ENCODE measurements around the gene AAGAB. TPM values are rescaled to one million over a fixed set of nuclear protein-coding genes. Genes with fewer than 3 reads are reported as not detected.
"Not testable (repeated sequence)": the region's sequence is repeated elsewhere in the genome, so short reads cannot be mapped to it uniquely, and the experiment has no call there.

Gene AAGAB
- polyA plus RNA-seq, 1 donor: 31.1 TPM

DNA sequence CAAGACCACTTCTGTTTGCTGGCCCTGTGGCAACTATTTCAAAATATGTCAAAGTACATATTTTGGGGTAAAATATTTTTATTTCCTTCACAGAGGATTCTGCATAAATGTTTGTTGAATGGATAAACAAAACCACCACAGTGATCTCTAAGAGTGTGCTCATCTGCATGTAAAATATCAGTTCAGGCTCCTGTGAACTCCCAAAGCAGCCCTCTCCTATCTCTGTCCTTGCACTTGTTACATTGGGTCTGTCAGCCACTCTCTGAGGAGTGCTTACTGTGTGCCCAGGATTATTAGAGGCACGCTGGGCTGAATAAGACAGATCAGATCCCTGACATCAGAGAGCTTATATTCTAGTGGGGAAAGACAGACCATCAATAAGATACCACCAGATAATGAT lies 27.3 kb upstream of the AAGAB start:
- H3K4me1 ChIP-seq (ENCODE audit: control insufficient read depth, insufficient read depth, low read length): no peaks in the 10 kb centered on the region
- H3K9me3 ChIP-seq (ENCODE audit: control insufficient read depth, low read depth, low read length): no peaks in the 10 kb centered on the region
- no peaks in the 10 kb centered on the region for H3K36me3 ChIP-seq (ENCODE audit: control insufficient read depth, insufficient read depth, low read length)
- WGBS (ENCODE audit: insufficient coverage, low lambda C conversion rate): 60% methylated on average over 1 of the region's 1 CpG
- no peak for DNase-seq
- no peak overlapping the region for H3K27ac ChIP-seq (ENCODE audit: low read length)
- no peak overlapping the region for H3K4me3 ChIP-seq (ENCODE audit: low read length)
- H3K27me3 ChIP-seq (ENCODE audit: control insufficient read depth, insufficient read depth, low read length): no peaks in the 10 kb centered on the region

DNA sequence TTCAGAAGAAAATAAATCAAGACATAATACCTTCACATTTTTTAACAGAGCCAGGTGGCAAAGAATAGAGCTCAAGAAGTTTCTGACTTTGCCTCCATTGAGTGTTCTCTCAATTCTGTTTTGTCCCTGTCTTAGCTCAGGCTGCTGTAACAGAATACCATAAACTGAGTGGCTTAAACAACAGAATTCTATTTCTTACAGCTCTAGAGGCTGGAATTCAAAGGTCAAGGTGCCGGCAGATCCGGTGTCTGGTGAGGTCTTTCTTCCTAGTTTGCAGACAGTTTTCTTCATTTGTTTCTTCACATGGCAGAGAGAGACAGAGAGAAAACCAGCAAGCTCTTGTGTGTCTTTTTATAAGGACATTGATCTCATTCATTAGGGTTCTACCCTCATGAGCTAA lies 25.8 kb upstream of the AAGAB start:
- H3K4me3 ChIP-seq (ENCODE audit: low read length): no peak overlapping the region

GRCh38 chr15:67276666-67277065 lies 22.2 kb upstream of the AAGAB start:
- Histone ChIP-seq H3K4me3 (ENCODE audit: low read length) (no peak overlapping the region), H3K27ac (ENCODE audit: low read length) (no peak overlapping the region), H3K4me1 (ENCODE audit: control insufficient read depth, insufficient read depth, low read length) (no peaks in the 10 kb centered on the region), H3K36me3 (ENCODE audit: control insufficient read depth, insufficient read depth, low read length) (no peaks in the 10 kb centered on the region), H3K9me3 (ENCODE audit: control insufficient read depth, low read depth, low read length) (peaks cover 4% of the 10 kb centered on the region), H3K27me3 (ENCODE audit: control insufficient read depth, insufficient read depth, low read length) (no peaks in the 10 kb centered on the region)
- WGBS (ENCODE audit: insufficient coverage, low lambda C conversion rate): no CpG with 5 or more reads among the region's 1 CpG
- DNase-seq: no peak

More for the DNA sequence above, 25.8 kb upstream of the AAGAB start:
- no peaks in the 10 kb centered on the region for H3K9me3 ChIP-seq (ENCODE audit: control insufficient read depth, low read depth, low read length)
- H3K27me3 ChIP-seq (ENCODE audit: control insufficient read depth, insufficient read depth, low read length): no peaks in the 10 kb centered on the region
- no peaks in the 10 kb centered on the region for H3K4me1 ChIP-seq (ENCODE audit: control insufficient read depth, insufficient read depth, low read length)
- peak in 1 of 2 donors; percentile 48 for DNase-seq
- no peak overlapping the region for H3K27ac ChIP-seq (ENCODE audit: low read length)
- no peaks in the 10 kb centered on the region for H3K36me3 ChIP-seq (ENCODE audit: control insufficient read depth, insufficient read depth, low read length)
- no CpG with 5 or more reads among the region's 2 CpGs for WGBS (ENCODE audit: insufficient coverage, low lambda C conversion rate)

DNA sequence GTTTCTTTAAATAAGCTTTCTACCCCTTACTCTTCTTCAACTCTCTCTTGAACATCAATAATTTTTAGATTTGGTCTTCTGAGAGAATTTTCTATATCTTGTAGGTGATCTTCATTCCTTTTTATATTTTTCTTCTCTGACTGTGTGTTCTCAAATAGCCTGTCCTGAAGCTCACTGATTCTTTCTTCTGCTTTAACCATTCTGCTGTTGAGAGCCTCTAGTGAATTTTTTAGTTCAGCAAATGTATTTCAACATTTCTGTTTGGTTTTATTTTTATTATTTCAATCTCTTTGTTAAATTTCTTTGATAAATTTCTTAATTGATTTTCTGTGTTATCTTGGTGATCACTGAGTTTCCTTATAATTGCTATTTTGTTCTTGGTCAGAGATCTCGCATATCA lies 19.8 kb upstream of the AAGAB start:
- Histone ChIP-seq H3K27me3 (ENCODE audit: control insufficient read depth, insufficient read depth, low read length) (no peaks in the 10 kb centered on the region), H3K27ac (ENCODE audit: low read length) (no peak overlapping the region), H3K36me3 (ENCODE audit: control insufficient read depth, insufficient read depth, low read length) (no peaks in the 10 kb centered on the region), H3K4me3 (ENCODE audit: low read length) (no peak overlapping the region), H3K9me3 (ENCODE audit: control insufficient read depth, low read depth, low read length) (peaks cover 4% of the 10 kb centered on the region), H3K4me1 (ENCODE audit: control insufficient read depth, insufficient read depth, low read length) (no peaks in the 10 kb centered on the region)
- WGBS (ENCODE audit: insufficient coverage, low lambda C conversion rate): no CpG with 5 or more reads among the region's 1 CpG
- DNase-seq: no peak

DNA sequence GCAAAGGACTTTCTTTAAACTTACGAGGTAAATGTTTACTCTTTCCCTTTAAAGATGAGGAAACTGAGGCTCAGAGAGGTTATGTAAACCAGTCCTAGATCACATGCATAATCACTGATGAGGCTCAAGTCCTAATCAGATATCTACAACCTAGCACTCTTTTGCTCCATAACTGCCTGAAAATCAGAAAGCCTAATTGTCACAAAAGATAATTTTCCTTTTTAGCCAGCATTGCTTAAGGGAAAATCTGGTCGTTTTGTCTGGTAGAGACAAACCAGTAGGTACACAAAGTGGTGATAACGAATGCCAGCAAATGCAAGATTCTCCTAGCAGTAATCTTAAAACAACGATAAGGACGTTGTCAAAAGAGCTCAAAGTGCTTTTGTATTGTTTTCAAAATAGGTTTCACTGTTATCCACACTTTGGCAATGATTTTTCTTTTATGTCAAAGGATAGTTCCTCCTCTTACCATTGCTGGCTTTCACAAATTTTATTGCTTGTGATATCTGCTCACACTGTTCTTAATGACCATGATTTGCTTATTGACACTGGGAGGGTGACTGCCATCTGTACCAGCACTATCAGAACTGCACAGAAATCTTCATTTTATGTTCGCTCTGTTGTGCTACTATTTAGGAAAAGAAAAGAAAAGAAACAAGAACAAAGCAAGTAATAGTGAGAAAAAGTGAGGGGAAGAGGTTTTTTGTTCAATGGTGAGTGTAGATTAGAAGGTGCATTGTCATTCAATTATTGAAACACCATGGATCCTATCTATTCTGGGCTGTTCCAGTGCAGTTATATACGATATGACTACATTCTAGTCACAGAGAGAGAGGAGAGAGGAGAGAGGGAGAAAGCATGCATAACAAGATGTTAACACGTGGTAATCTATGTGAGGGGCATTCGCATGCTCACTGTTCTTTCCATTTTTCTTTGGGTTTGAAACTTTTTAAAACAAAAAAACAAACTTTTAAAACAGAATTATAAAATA lies 13.8 kb upstream of the AAGAB start:
- Histone ChIP-seq H3K4me3 (ENCODE audit: low read length) (no peak overlapping the region), H3K36me3 (ENCODE audit: control insufficient read depth, insufficient read depth, low read length) (no peaks in the 10 kb centered on the region), H3K9me3 (ENCODE audit: control insufficient read depth, low read depth, low read length) (no peaks in the 10 kb centered on the region), H3K27me3 (ENCODE audit: control insufficient read depth, insufficient read depth, low read length) (no peaks in the 10 kb centered on the region), H3K27ac (ENCODE audit: low read length) (no peak overlapping the region), H3K4me1 (ENCODE audit: control insufficient read depth, insufficient read depth, low read length) (peaks cover 3% of the 10 kb centered on the region)
- WGBS (ENCODE audit: insufficient coverage, low lambda C conversion rate): 10% methylated on average over 2 of the region's 9 CpGs
- DNase-seq: peak in 1 of 2 donors; percentile 37

DNA sequence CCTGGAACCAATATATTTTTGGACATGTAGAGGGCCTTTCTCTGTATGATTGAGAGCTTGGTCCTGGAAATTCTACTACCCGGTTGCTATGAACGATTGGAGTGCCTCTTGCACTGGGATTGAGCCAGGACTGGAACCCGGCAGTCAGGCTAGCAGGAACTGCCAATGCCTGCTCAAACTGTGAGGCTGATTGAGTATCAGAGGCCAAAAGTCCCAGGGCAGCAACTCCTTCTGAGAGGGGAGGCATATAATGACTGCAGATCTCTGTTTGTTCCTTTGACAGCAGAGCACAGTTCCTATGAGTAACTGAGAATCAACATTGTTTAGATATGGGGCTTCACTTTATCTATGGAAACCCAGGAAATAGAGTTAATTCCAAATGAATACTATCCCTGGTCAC lies 13.0 kb upstream of the AAGAB start:
- Histone ChIP-seq H3K27ac (ENCODE audit: low read length) (no peak overlapping the region), H3K9me3 (ENCODE audit: control insufficient read depth, low read depth, low read length) (no peaks in the 10 kb centered on the region), H3K27me3 (ENCODE audit: control insufficient read depth, insufficient read depth, low read length) (no peaks in the 10 kb centered on the region), H3K36me3 (ENCODE audit: control insufficient read depth, insufficient read depth, low read length) (no peaks in the 10 kb centered on the region), H3K4me1 (ENCODE audit: control insufficient read depth, insufficient read depth, low read length) (peaks cover 3% of the 10 kb centered on the region), H3K4me3 (ENCODE audit: low read length) (no peak overlapping the region)
- DNase-seq: no peak
- WGBS (ENCODE audit: insufficient coverage, low lambda C conversion rate): no CpG with 5 or more reads among the region's 3 CpGs

DNA sequence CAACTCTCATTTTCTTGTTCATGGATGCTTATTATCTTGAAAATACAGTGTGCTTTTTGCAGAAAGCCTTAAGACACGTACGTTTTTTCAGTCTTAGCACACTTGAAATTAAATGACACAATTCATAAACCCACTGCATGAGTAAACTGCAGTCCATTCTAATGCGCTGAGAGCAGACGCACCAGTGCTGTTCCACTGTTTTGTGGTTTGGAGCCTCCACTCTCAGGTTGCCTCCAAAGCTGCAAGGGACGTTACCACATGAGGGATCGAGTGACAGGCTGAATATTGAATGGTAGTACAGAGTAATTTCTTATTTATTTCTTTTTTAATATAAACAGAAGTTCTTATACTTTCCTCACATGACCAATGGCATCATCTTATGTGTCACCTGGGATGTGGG lies 12.4 kb upstream of the AAGAB start:
- DNase-seq: no peak
- Histone ChIP-seq H3K4me3 (ENCODE audit: low read length) (no peak overlapping the region), H3K36me3 (ENCODE audit: control insufficient read depth, insufficient read depth, low read length) (no peaks in the 10 kb centered on the region), H3K27ac (ENCODE audit: low read length) (no peak overlapping the region), H3K9me3 (ENCODE audit: control insufficient read depth, low read depth, low read length) (no peaks in the 10 kb centered on the region), H3K27me3 (ENCODE audit: control insufficient read depth, insufficient read depth, low read length) (no peaks in the 10 kb centered on the region), H3K4me1 (ENCODE audit: control insufficient read depth, insufficient read depth, low read length) (peaks cover 3% of the 10 kb centered on the region)
- WGBS (ENCODE audit: insufficient coverage, low lambda C conversion rate): 92% methylated on average over 2 of the region's 6 CpGs

DNA sequence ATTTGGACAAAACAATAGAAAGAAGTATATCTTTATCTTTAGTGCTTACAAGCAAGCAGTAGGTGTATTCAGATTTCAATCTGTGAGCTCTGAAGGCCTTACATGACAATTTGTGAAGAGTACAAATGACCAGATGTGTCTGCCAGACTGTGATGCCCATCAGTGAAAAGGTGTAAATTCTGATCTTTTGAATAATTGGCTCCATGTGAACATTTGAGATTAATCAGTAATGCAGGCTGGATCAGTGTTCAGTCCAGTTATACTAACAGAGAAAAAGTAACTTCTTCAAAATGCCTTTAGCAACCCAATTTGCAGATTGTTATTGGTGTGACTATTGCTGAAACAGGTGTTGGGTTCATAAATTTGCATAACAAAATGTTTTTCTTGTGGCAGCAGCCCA lies 5.3 kb upstream of the AAGAB start:
- DNase-seq: no peak
- Histone ChIP-seq H3K4me1 (ENCODE audit: control insufficient read depth, insufficient read depth, low read length) (no peaks in the 10 kb centered on the region), H3K27ac (ENCODE audit: low read length) (no peak overlapping the region), H3K27me3 (ENCODE audit: control insufficient read depth, insufficient read depth, low read length) (no peaks in the 10 kb centered on the region), H3K4me3 (ENCODE audit: low read length) (no peak overlapping the region), H3K36me3 (ENCODE audit: control insufficient read depth, insufficient read depth, low read length) (no peaks in the 10 kb centered on the region), H3K9me3 (ENCODE audit: control insufficient read depth, low read depth, low read length) (no peaks in the 10 kb centered on the region)

DNA sequence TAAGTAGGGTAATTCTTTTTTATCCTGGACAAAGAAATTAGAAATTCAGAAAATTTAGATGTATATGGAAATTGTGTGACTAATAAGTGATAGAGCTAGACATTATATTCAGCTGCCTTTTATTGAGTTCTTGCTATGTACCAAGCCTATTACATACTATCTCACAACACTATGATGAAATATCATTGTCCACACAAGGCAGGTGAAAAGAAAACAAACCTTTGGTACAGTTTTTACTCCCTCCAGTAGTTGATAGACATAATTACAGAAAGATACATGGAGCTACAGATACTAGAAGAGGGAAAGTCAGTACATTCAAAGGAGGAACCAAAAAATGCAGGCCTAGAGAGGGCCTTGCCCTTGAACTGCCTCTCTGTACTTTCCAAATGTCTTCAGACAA lies 4.9 kb upstream of the AAGAB start:
- H3K4me3 ChIP-seq (ENCODE audit: low read length): no peak overlapping the region
- no peak overlapping the region for H3K27ac ChIP-seq (ENCODE audit: low read length)
- no peaks in the 10 kb centered on the region for H3K4me1 ChIP-seq (ENCODE audit: control insufficient read depth, insufficient read depth, low read length)
- H3K9me3 ChIP-seq (ENCODE audit: control insufficient read depth, low read depth, low read length): no peaks in the 10 kb centered on the region
- no peaks in the 10 kb centered on the region for H3K27me3 ChIP-seq (ENCODE audit: control insufficient read depth, insufficient read depth, low read length)
- peak in 1 of 2 donors; percentile 54 for DNase-seq
- no peaks in the 10 kb centered on the region for H3K36me3 ChIP-seq (ENCODE audit: control insufficient read depth, insufficient read depth, low read length)

DNA sequence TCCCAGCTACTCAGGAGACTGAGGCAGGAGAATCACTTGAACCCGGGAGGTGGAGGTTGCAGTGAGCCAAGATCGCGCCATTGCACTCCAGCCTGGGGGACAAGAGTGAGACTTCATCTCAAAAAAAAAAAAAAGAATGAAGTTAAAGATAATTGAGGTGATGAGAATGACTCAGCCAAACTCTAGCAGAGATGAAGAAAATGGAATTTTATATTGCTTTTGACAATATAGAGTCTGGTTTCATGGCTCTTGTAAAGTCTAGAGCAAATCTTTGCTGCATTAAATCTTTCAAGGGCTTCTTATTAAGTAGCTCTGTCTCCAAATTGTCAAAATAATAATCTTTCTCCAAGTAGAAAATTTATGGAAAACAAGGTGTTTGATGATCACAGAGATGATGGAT lies 4.0 kb upstream of the AAGAB start:
- no CpG with 5 or more reads among the region's 3 CpGs for WGBS (ENCODE audit: insufficient coverage, low lambda C conversion rate)
- not testable (repeated sequence) for H3K27ac ChIP-seq (ENCODE audit: low read length); DNase-seq; H3K4me1 ChIP-seq (ENCODE audit: control insufficient read depth, insufficient read depth, low read length); H3K36me3 ChIP-seq (ENCODE audit: control insufficient read depth, insufficient read depth, low read length); H3K4me3 ChIP-seq (ENCODE audit: low read length); H3K27me3 ChIP-seq (ENCODE audit: control insufficient read depth, insufficient read depth, low read length); H3K9me3 ChIP-seq (ENCODE audit: control insufficient read depth, low read depth, low read length)

GRCh38 chr15:67256051-67256450 lies 1.6 kb upstream of the AAGAB start:
- H3K9me3 ChIP-seq (ENCODE audit: control insufficient read depth, low read depth, low read length): no peaks in the 10 kb centered on the region
- no peaks in the 10 kb centered on the region for H3K27me3 ChIP-seq (ENCODE audit: control insufficient read depth, insufficient read depth, low read length)
- no peak overlapping the region for H3K27ac ChIP-seq (ENCODE audit: low read length)
- 0% methylated on average over 1 of the region's 3 CpGs for WGBS (ENCODE audit: insufficient coverage, low lambda C conversion rate)
- DNase-seq: no peak
- H3K4me3 ChIP-seq (ENCODE audit: low read length): no peak overlapping the region
- no peaks in the 10 kb centered on the region for H3K36me3 ChIP-seq (ENCODE audit: control insufficient read depth, insufficient read depth, low read length)
- H3K4me1 ChIP-seq (ENCODE audit: control insufficient read depth, insufficient read depth, low read length): peaks cover 5% of the 10 kb centered on the region
